ENCODE results near the gene BRWD1.

DNA sequence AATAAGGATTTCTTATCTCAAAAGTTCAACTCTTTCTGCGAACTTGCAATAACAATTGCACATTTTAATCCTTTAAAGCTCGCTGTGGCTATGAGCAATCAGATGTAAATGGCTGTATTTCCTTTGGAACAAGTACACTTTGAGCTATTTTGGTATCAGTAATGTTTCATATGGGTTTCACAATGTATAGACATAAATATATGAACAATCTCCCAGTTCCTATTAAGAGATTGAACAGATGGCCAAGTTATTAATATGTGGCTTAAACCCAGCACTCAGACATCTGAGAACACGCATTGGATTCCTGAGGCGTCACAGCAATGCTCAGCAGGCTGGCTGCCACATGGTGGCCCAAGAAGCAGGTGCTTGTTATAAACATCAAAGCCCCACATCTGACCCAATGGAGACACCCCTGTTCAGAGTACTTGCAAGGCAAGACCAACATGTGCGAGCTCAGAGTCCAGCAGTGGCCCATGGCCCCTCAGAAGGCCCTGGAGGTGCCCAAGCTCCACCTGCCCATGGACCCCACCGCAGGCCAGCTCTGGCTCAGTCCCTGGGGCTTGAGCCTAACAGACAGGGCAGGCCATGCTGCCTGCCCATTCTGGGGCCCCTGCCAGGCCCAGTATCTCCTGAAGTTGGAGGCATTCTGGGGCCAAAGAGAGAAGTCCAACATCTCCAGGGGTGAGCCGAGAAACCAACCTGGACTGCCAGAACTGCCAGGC lies 153.9 kb downstream of the BRWD1 start:
- TF ChIP-seq SUZ12 (IDR thresholded peaks at IDR 0.05; ENCODE audit: extremely low read depth, insufficient read depth, insufficient read length) (no peak), ZNF274 (IDR thresholded peaks at IDR 0.05; ENCODE audit: low read depth, low read length) (no peak), YY1 (IDR thresholded peaks at IDR 0.05; ENCODE audit: insufficient read depth, insufficient read length) (no peak)

Data from NT2/D1 (cell line).